Measurements from ENCODE around the gene PIK3CA.
"Not testable (repeated sequence)": the region's sequence is repeated elsewhere in the genome, so short reads cannot be mapped to it uniquely, and the experiment has no call there.

The PIK3CA gene

GRCh38 chr3:179215550-179215949, 67.4 kb downstream of the PIK3CA start:
- DNase-seq = not testable (repeated sequence)

DNA sequence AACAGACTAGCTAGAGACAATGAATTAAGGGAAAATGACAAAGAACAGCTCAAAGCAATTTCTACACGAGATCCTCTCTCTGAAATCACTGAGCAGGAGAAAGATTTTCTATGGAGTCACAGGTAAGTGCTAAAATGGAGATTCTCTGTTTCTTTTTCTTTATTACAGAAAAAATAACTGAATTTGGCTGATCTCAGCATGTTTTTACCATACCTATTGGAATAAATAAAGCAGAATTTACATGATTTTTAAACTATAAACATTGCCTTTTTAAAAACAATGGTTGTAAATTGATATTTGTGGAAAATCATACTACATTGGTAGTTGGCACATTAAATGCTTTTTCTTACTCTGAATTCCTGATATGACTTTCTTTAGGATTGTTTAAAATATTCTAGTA, 70.1 kb downstream of the PIK3CA start:
- DNase-seq = not testable (repeated sequence)

DNA sequence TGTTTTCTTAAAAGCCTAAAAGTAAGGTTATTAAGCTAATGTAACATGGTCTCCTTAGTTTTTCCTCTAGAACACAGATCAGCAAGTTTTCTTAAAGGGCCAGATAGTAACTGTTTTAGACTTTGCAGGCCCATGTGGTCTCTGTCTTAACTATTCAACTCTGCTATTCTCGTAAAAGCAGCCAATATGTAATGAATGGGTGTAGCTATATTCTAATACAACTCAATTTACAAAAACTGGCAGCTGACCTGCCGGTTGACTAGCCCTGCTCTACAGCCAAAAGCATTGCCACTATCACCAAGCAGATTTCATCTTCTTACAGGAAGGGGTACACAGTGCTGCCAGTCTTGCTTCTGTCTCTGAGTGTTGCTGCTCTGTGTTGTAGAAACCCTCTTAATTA, 75.4 kb downstream of the PIK3CA start:
- no peak for DNase-seq

DNA sequence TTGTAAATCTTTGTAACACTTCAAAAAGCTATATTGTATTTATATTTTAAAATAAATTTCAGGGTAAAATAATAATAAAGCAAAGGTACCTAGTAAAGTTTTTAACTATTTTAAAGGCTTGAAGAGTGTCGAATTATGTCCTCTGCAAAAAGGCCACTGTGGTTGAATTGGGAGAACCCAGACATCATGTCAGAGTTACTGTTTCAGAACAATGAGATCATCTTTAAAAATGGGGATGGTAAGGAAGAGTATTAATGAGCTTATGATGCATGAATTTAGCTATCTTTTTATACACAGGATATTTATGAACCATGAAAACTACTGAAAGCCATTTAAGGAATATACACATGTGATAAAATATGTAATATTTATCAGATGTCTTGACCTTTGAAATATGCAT, 76.4 kb downstream of the PIK3CA start:
- DNase-seq = no peak

- DNase-seq = no peak
Measured at GRCh38 chr3:179227349-179227748, 79.2 kb downstream of the PIK3CA start.

GRCh38 chr3:179229177-179229576, 81.0 kb downstream of the PIK3CA start:
- no peak for DNase-seq

DNA sequence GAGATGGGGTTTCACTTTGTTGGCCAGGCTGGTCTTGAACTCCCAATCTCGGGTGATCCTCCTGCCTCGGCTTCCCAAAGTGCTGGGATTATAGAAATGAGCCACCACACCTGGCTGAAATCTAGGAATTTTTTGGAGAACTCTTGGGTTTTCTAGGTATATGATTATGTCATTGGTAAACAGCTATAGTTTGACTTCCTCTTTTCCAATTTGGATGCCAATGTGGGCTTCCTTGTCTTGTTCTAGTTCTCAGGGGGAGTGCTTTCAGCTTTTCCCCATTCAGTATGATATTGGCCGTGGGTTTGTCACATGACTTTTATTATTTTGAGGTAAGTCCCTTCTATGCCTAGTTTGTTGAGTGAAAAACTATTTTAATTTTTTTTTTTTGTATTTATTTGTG, 84.9 kb downstream of the PIK3CA start:
- DNase-seq = no peak

DNA sequence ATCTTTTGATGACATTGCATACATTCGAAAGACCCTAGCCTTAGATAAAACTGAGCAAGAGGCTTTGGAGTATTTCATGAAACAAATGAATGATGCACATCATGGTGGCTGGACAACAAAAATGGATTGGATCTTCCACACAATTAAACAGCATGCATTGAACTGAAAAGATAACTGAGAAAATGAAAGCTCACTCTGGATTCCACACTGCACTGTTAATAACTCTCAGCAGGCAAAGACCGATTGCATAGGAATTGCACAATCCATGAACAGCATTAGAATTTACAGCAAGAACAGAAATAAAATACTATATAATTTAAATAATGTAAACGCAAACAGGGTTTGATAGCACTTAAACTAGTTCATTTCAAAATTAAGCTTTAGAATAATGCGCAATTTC, 86.0 kb downstream of the PIK3CA start:
- DNase-seq = no peak

DNA sequence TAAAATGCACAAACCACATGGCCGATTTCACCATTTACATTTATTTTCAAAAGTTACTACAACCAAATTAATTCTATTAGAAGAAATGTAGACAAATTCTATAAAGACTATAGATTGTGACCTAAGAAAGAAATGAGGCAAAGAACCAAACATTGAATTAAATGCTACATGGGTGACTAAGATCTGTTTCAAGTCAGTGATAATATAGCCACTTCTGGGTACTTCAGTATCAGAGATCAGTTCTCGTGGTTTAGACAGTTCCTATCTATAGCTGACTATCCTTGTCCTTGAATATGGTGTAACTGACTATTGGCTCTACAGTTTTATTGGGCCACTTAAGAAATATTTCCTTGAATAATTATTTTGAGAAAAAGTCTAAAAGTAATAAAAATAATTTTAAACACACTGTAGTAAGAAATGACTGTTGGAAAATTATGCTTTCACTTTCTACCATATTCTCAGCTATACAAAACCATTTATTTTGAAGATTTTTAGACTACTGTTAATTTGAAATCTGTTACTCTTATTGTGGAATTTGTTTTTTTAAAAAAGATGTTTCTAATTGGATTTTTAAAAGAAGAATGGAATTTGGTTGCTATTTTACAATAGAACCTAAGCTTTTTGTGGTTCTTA, 88.6 kb downstream of the PIK3CA start:
- DNase-seq = no peak

GRCh38 chr3:179240299-179240698, 92.1 kb downstream of the PIK3CA start:
- not testable (repeated sequence) for DNase-seq

DNA sequence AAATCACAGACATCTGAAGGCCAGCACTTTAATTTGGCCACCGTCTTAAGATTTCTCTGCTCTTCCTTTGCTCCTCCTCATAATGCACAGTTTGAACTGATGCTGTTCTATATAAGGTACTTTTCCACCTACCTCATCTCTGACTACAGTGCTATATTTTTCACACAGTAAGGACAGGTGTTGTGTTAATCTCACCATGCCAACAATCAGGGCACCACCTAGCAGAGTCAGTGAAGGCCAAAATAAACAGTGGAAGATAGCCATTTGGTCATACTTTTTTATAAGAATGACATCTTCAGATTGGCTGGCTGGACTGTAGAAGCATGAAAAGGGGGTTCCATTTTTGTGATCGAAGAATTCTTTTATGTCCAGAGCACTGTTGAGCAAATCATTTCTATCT, 94.7 kb downstream of the PIK3CA start:
- DNase-seq = not testable (repeated sequence)

- DNase-seq = no peak
Measured at GRCh38 chr3:179244878-179245277, 96.7 kb downstream of the PIK3CA start.

GRCh38 chr3:179247289-179248015, 99.3 kb downstream of the PIK3CA start:
- no peak for DNase-seq

- DNase-seq = no peak
Measured at GRCh38 chr3:179250803-179251476, 102.8 kb downstream of the PIK3CA start, which contains the start of gene KCNMB3. Gene KCNMB3, minus strand, starts transcription at chr3:179251114. Its CDS starts 124 bp downstream, at chr3:179250990.

- DNase-seq = no peak
Measured at GRCh38 chr3:179256813-179257212, 108.7 kb downstream of the PIK3CA start.

GRCh38 chr3:179257742-179258141, 109.6 kb downstream of the PIK3CA start:
- DNase-seq = not testable (repeated sequence)

GRCh38 chr3:179258820-179259219, 110.7 kb downstream of the PIK3CA start:
- DNase-seq = no peak

- DNase-seq = not testable (repeated sequence)
Measured at GRCh38 chr3:179259959-179260756, 112.0 kb downstream of the PIK3CA start.

DNA sequence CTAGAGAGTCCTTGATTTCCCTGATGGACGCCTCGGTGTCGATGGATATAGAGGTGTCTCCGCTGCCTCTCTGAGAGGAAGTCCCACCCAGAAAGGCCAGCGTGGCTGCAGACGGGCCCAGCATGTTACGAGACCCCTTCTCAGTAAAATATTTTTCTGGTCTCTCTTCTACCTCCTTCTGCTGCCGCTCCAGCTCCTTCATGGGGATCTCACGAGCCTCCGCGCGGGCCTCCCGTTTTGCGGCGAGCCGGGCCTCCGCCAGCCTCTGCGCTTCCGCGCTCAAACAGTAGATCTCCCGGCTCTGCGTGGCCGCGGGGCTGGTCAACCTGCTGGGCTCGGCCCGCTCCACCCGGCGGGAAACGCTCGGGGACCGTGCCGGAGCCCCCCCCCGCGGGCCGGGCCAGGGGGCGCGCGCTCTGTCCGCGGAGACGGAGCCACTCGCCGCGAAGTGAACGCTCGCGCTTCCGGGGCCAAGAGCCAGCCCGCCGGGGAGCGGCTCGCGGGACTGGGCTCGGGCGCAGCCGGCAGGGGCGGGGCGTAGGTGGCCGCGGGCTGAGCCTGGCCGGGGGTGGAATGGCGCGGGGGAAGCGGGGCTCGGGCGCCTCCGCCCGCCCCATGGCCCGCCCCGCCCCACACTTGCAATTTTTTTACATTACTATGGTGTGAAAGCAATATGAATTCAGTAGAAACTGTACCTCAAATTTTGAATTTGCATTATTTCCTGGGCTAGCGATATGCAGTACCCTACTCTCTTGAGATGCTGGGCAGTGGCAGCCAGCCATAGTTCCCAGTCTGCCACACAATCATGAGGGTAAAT, 113.0 kb downstream of the PIK3CA start:
- peak; percentile 58 for DNase-seq

DNA sequence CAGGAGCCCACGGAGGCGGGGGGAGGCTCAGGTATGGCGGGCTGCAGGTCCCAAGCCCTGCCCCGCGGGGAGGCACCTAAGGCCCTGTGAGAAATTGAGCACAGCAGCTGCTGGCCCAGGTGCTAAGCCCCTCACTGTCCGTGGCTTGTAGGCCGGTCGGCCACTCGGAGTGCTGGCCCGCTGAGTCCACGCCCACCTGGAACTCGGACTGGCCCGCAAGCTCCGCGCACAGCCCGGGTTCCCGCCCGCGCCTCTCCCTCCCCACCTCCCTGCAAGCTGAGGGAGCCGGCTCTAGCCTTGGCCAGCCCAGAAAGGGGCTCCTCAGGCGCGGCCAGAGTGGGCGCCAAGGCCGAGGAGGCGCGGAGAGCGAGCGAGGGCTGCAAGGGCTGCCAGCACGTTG, 115.0 kb downstream of the PIK3CA start:
- DNase-seq = no peak

GRCh38 chr3:179264449-179264848, 116.3 kb downstream of the PIK3CA start:
- DNase-seq = no peak

- no peak for DNase-seq
Measured at GRCh38 chr3:179265092-179265491, 116.9 kb downstream of the PIK3CA start.
